Epithelial cell of esophagus (primary cell): ENCODE data around the gene TULP1.
"Not testable (repeated sequence)": the region's sequence is repeated elsewhere in the genome, so short reads cannot be mapped to it uniquely, and the experiment has no call there.

Source experiments
- DNase-seq: peaks from one replicate; pipeline ENCODE4 v3.0.0; 2010; ENCODE audit warnings: low read depth
- H3K4me3 ChIP-seq: 2 replicates; pipeline ENCODE4 v1.5.1; 2011; ENCODE audit warnings: mild to moderate bottlenecking, low read length, control low read depth
- CTCF ChIP-seq: IDR thresholded peaks from 2 replicates; pipeline ENCODE4 v1.5.1; 2011; ENCODE audit warnings: low read depth, mild to moderate bottlenecking, low read length, control low read depth, inconsistent platforms; ENCODE audit not compliant: insufficient read depth; ENCODE audit errors: missing control alignments

The TULP1 gene

GRCh38 chr6:35522151-35522550, 9.5 kb upstream of the TULP1 start:
- H3K4me3 ChIP-seq, result no peak overlapping the region
- no peak for DNase-seq
- TF ChIP-seq CTCF, result no peak

GRCh38 chr6:35521235-35521634, 8.5 kb upstream of the TULP1 start:
- no peak for DNase-seq
- TF ChIP-seq CTCF, result no peak

GRCh38 chr6:35519313-35520015, 6.8 kb upstream of the TULP1 start:
- H3K4me3 ChIP-seq, result no peak overlapping the region
- DNase-seq, result peak; percentile 61
- TF ChIP-seq CTCF, result no peak

More at GRCh38 chr6:35521235-35521634, 8.5 kb upstream of the TULP1 start:
- no peak overlapping the region for H3K4me3 ChIP-seq

- TF ChIP-seq CTCF, result no peak
- DNase-seq, result no peak
- H3K4me3 ChIP-seq, result no peak overlapping the region
Observed at GRCh38 chr6:35518566-35519312, 6.0 kb upstream of the TULP1 start.

GRCh38 chr6:35517978-35518377, 5.3 kb upstream of the TULP1 start:
- not testable (repeated sequence) for H3K4me3 ChIP-seq, DNase-seq

GRCh38 chr6:35516712-35517111, 4.0 kb upstream of the TULP1 start:
- no peak overlapping the region for H3K4me3 ChIP-seq
- DNase-seq, result no peak
- TF ChIP-seq CTCF, result no peak

GRCh38 chr6:35515939-35516338, 3.2 kb upstream of the TULP1 start:
- DNase-seq, H3K4me3 ChIP-seq: not testable (repeated sequence)

- H3K4me3 ChIP-seq, result no peak overlapping the region
- TF ChIP-seq CTCF, result no peak
- DNase-seq, result no peak
Observed at GRCh38 chr6:35514587-35514986, 1.9 kb upstream of the TULP1 start.
